HG02588 (cell line): Measurements from ENCODE around the gene GLP1R.

Experiments used
- ATAC-seq: cut with Tn5 transposase; IDR thresholded peaks from one replicate; pipeline ENCODE4 v1.9.1; 2021; ENCODE audit warnings: mild to moderate bottlenecking, moderate library complexity; ENCODE audit not compliant: unreplicated experiment

The GLP1R gene

GRCh38 chr6:39043776-39044175 is 4.8 kb upstream of the GLP1R start:
- ATAC-seq, result no peak

GRCh38 chr6:39044181-39044580 is 4.4 kb upstream of the GLP1R start:
- ATAC-seq, result no peak

DNA sequence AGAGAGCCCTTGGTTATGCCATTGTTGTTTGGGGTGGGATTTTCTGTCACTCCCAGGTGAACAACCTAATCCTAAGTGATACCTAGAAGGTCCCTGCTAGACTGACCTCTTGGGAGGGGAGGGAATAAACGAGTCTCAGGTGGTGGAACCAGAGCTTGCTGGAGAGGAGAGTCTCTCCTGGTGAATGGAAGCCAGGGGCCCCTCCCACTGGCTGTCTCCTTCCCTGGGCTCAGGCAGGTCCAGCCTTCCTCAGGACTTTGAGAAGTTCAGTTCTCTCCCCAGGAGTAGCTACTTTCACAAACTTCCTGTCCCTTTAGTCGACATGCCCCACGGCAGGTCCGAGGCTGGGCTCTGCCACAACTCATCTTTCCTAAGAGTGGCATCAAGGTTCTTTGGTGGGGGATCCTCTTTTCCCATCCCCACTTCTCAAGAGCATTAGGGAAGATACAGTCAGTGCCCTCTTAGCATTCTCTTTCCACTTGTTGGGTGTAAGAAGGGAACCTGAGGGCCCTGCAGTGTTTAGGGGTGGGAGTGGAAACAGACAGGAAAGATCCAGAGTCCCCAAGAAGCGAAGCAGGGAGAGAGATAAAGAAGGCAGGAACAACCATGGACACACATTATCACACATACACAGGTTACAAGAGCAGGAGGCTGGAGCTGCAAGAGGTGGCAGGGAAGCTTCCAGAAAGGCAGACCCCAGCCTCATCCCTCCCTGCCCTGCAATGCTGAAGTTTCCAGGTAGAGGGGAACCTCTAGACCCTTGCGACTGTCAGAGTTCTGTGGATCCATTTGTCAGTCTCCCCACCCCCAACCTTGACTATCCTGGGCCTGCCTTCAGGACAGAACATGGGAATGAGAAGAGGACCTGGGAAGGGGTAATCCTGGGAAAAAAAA is 900 bp upstream of the GLP1R start:
- no peak for ATAC-seq

DNA sequence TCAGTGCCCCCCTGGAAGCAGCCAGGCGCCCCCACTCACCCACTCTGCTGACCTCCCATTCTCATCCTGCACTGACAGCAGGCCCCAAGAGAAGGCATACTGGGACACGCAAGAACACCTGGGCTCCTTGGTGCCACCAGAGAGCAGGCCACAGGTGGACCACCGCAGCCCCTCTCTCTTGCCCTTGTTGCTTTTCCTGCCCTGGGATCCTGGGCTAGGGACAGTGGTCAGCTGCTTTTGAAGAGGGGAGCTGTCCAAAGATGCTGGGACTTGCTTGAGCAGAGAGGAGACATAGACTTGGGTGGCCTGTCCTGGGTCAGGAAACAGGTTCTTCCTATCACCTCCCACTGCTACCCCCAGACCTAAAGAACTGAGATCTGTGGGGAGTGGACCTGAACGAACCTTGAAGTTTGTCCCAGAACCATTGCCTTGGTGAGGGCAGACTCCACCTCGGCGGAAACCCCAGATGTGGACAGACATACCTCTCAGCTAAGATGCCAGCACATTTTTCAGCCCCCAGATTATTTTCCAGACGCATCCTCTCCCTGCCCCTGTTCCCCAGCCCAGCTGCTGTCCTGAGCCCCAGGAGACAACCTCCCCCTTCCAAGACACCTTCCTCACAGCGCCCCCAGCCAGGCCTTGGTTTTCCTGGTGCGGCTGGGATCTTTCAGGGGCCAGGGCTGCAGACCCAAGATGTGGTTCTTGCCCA is 1.1 kb downstream of the GLP1R start:
- ATAC-seq, result no peak

GRCh38 chr6:39050453-39051112 is 2.0 kb downstream of the GLP1R start:
- ATAC-seq, result no peak

GRCh38 chr6:39051399-39052122 is 3.0 kb downstream of the GLP1R start:
- ATAC-seq, result no peak

GRCh38 chr6:39053016-39053624 is 4.5 kb downstream of the GLP1R start:
- ATAC-seq, result no peak

GRCh38 chr6:39053854-39054576 is 5.4 kb downstream of the GLP1R start:
- no peak for ATAC-seq

- ATAC-seq, result no peak
These were observed 6.1 kb downstream of the GLP1R start for GRCh38 chr6:39054577-39055142.

DNA sequence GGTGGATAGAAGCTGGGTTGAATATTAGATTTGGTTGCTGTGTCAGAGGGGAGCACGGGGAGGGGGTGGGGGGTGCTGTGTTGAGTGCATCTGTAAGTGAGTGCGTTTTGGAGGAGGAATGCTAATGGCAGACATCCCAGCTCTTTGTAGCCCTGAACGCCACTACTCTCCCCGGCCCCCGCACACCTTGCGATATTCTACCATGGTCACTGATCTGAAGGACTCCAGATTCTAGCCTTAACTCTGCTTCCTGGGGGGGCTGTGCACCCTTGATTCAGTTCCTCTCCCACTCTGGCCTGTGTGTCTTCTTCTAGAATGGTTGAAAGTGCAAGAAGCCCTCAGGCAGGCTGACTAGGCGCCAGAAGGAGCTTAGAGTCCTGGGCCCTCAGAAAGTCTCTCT is 7.1 kb downstream of the GLP1R start:
- no peak for ATAC-seq

- ATAC-seq, result no peak
These were observed 7.6 kb downstream of the GLP1R start for GRCh38 chr6:39056191-39056590.

DNA sequence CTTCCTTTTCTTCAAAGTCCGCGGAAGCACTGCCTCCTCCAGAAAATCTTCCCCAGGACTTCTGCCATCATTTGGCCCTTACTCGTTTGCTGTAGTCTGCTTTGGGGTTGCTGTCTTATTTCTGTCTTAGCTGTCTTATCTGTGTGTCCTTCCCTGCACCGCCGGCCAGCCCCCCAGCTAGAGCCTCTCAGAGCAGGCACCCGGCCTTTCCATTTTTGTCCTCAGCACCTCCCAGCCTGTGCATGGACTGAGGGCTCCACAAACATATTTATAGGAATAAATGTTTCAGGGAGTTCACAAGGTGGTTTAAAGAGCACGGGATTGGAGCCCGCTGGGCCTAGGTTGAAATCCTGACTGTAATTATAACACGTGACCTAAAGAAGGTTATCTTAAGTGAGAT is 8.1 kb downstream of the GLP1R start:
- ATAC-seq, result no peak

- ATAC-seq, result no peak
These were observed 8.9 kb downstream of the GLP1R start for GRCh38 chr6:39057251-39058155.

- ATAC-seq, result no peak
These were observed 10.0 kb downstream of the GLP1R start for GRCh38 chr6:39058471-39059147.

DNA sequence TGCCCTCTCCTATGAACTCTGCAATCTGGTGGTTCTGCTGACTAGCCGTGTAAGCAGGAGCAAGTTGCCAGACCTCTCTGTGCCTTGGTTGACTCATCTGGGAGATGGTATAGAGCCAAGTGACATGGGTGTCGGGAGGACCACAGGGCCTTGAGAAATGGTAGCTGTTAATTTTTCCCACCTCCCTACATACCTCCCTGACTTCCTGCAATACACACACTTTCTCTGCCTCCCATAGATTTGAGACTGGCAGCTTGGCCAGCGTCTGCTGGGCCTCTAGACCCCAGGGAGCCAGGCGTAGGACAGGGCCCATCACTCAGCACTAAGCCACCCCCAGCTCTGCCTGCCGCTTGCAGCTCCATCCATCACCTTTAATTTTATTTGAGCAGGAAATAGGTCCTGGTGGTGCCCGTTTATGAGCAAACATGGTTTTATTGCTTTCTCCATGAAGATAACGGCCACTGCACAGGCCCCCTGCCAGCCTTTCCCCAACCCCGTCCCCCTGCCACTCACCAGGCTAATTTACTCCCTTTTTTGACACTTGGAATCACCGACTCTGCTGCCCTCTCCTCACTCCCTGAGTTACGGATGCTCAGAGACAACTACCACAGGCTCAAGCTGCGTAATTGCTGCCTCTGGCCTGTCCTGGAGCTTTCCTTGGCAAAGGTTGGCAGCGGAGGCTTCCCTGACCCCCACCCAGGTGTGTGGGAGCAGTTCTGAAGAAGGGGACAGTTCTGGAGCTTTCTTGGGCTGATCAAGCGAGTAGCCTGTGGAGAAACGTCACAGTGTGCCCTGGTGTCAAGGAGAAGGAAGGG is 11.1 kb downstream of the GLP1R start:
- ATAC-seq, result no peak

DNA sequence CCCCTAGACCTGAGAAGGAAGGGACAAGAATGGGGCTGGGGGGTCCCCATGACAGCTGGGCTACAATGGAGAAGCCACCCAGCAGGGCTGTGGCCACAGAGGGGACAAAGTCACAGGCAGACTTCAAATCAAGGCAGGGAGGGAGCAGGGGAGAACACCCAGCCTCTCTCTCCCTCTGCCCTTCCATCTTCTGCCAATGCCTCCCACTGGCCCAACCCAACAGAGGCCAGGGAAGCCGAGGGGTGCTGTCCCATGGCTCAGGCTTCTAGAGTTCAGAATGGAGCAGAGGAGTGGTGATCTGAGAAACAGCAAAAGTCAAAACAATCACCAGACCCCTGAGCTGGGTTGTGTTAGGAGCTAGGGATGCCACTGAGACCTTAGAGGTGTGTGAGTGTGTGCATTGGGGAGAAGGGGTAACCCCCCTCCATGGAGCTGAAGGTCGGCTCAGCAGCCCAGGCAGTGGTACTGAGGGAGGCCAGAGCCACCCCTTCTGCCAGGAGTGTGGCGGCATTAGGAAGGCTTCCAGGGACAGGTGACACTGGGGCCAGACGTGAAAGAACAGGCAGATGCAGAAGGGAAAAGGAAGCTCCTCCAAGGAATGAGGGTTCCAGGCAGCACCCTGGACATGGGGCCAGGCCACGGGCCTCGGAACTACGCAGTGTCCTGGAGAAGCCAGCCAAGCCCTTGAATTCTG is 12.0 kb downstream of the GLP1R start:
- ATAC-seq, result no peak

GRCh38 chr6:39061182-39061581 is 12.6 kb downstream of the GLP1R start:
- no peak for ATAC-seq
